Neural crest cell (in vitro differentiated cells): ENCODE measurements around the gene FJX1. TPM values are rescaled to one million over a fixed set of nuclear protein-coding genes. Genes with fewer than 3 reads are reported as not detected.

Source experiments
- DNase-seq: peaks from one replicate; pipeline ENCODE4 v3.0.0; 2021; ENCODE audit warnings: low read depth, mixed read lengths, low spot score
- H3K27ac Mint-ChIP-seq: one replicate; pipeline ENCODE4 v1.8.0; 2021; ENCODE audit warnings: mild to moderate bottlenecking, mixed read lengths; ENCODE audit not compliant: unreplicated experiment
- H3K27me3 Mint-ChIP-seq: 2 replicates; pipeline ENCODE4 v1.8.0; 2021; ENCODE audit warnings: low read depth, mild to moderate bottlenecking, mixed read lengths
- H3K36me3 Mint-ChIP-seq: 2 replicates; pipeline ENCODE4 v1.8.0; 2021; ENCODE audit warnings: low read depth, mild to moderate bottlenecking, mixed read lengths
- H3K4me1 Mint-ChIP-seq: 2 replicates; pipeline ENCODE4 v1.8.0; 2021; ENCODE audit warnings: mixed read lengths
- H3K4me3 Mint-ChIP-seq: one replicate; pipeline ENCODE4 v1.8.0; 2021; ENCODE audit warnings: mild to moderate bottlenecking, mixed read lengths
- H3K9me3 Mint-ChIP-seq: 2 replicates; pipeline ENCODE4 v1.8.0; 2021; ENCODE audit warnings: mixed read lengths
- total RNA-seq: library from RNA; stranded (reverse); gene quantifications from 2 replicates; pipeline ENCODE4 v1.2.1, GENCODE V29; 2021
- TF ChIP-seq, protein P1 (sequence below): fragments of 200-600 bp; sonication (generic); conservative IDR thresholded peaks from 2 replicates; pipeline ENCODE4 v1.5.0; 2021; ENCODE audit warnings: antibody characterized with exemption, mild to moderate bottlenecking

Gene FJX1
- total RNA-seq, 1 donor from 2014 or later: 28.2 TPM

DNA sequence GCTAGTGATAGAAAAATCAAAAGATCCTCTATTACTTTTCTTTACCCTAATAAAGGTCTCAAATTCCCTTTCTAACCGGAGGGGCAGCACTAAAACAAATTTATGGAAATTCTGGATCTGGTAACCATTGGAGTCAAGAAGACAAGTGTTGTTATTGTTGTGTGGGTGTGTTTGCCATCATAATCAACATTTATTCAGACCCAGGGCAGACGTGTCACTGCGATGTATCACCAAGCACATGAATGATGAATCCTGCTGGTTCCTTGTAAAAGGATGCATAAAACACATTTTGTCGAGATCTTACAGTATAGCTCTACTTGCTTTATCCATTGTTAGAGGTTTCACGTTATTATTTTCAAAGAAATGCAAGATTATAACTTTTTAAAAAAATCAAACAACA lies 12.1 kb upstream of the FJX1 start:
- Mint-ChIP-seq H3K4me3 (no peak overlapping the region), H3K27ac (no peak overlapping the region), H3K27me3 (peaks cover 29% of the 10 kb centered on the region), H3K4me1 (peaks cover 8% of the 10 kb centered on the region), H3K36me3 (no peaks in the 10 kb centered on the region), H3K9me3 (peaks cover 3% of the 10 kb centered on the region)
- DNase-seq: no peak
- TF ChIP-seq, protein P1, sequence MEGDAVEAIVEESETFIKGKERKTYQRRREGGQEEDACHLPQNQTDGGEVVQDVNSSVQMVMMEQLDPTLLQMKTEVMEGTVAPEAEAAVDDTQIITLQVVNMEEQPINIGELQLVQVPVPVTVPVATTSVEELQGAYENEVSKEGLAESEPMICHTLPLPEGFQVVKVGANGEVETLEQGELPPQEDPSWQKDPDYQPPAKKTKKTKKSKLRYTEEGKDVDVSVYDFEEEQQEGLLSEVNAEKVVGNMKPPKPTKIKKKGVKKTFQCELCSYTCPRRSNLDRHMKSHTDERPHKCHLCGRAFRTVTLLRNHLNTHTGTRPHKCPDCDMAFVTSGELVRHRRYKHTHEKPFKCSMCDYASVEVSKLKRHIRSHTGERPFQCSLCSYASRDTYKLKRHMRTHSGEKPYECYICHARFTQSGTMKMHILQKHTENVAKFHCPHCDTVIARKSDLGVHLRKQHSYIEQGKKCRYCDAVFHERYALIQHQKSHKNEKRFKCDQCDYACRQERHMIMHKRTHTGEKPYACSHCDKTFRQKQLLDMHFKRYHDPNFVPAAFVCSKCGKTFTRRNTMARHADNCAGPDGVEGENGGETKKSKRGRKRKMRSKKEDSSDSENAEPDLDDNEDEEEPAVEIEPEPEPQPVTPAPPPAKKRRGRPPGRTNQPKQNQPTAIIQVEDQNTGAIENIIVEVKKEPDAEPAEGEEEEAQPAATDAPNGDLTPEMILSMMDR: no peak

DNA sequence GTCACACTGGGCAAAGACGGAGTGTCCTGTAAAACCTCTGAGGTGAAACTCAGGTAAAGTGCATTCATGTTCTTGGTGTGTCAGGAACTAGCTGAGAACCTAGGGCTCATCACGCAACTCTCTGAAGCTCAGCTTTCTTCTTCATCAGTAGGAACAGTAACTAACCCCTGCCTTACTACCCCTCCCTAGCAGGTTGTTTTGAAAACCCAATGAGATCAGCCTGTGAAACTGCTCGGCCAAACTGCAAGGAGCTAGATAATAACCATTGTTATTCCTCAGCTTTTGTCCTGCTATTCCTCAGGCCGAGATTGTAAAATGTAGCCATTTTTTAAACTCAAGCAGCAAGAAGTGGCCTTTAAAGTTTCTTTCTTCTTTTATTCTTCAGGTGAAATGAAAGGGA lies 9.8 kb upstream of the FJX1 start:
- Mint-ChIP-seq H3K27ac (no peak overlapping the region), H3K27me3 (peaks cover 41% of the 10 kb centered on the region), H3K36me3 (no peaks in the 10 kb centered on the region), H3K4me3 (no peak overlapping the region), H3K9me3 (peaks cover 3% of the 10 kb centered on the region), H3K4me1 (peaks cover 8% of the 10 kb centered on the region)
- TF ChIP-seq, protein P1: no peak
- no peak for DNase-seq

- Mint-ChIP-seq H3K27me3 (peaks cover 44% of the 10 kb centered on the region), H3K4me3 (no peak overlapping the region), H3K36me3 (no peaks in the 10 kb centered on the region), H3K27ac (no peak overlapping the region), H3K9me3 (no peaks in the 10 kb centered on the region), H3K4me1 (peaks cover 8% of the 10 kb centered on the region)
- DNase-seq: no peak
- TF ChIP-seq, protein P1: no peak
These were observed 8.6 kb upstream of the FJX1 start for GRCh38 chr11:35609656-35610055.

DNA sequence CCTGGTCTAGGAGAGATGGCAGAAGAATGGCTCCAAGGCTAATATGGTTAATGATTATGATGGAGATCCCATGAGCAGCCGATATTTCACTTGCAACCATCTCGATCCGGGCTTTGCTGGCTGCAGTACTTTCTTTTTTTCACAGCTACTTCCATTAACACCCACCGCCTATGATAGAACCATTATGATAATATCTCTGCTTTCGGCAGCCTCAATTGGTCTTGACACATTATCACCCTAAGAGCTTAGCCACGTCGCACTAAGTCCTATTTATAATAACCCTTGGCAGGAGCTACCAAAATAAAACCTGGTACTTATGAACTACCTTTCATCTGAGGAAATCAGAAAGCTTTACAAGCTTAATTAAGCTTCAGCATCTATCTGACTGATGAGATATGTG lies 7.6 kb upstream of the FJX1 start:
- Mint-ChIP-seq H3K36me3 (no peaks in the 10 kb centered on the region), H3K4me3 (no peak overlapping the region), H3K27me3 (peaks cover 50% of the 10 kb centered on the region), H3K27ac (no peak overlapping the region), H3K9me3 (no peaks in the 10 kb centered on the region), H3K4me1 (peaks cover 5% of the 10 kb centered on the region)
- DNase-seq: no peak
- TF ChIP-seq, protein P1: no peak

- Mint-ChIP-seq H3K4me1 (peaks cover 4% of the 10 kb centered on the region), H3K27me3 (peaks cover 53% of the 10 kb centered on the region), H3K27ac (no peak overlapping the region), H3K36me3 (no peaks in the 10 kb centered on the region), H3K4me3 (no peak overlapping the region), H3K9me3 (no peaks in the 10 kb centered on the region)
- no peak for DNase-seq
- TF ChIP-seq, protein P1: no peak
These were observed 6.5 kb upstream of the FJX1 start for GRCh38 chr11:35611741-35612140.
